Measurements from ENCODE around the gene APOA4.

- TF ChIP-seq CTCF (IDR thresholded peaks at IDR 0.05) (no peak), EP300 (IDR thresholded peaks at IDR 0.05) (no peak)
These were observed 32.7 kb downstream of the APOA4 start for GRCh38 chr11:116790167-116791001.
